ENCODE measurements around the gene INAVA.

The INAVA gene

GRCh38 chr1:200916152-200916551, 21.5 kb downstream of the INAVA start:
- DNase-seq (no peak), ATAC-seq (ENCODE audit: insufficient read depth, low read depth) (no peak)
- Histone ChIP-seq H3K4me2 (ENCODE audit: insufficient read depth, low read length) (no peak overlapping the region), H3K4me1 (ENCODE audit: insufficient read depth, low read length) (no peaks in the 10 kb centered on the region), H3K9me3 (ENCODE audit: insufficient read depth, low read length, severe bottlenecking) (no peaks in the 10 kb centered on the region), H3K36me3 (ENCODE audit: insufficient read depth, low read length) (no peaks in the 10 kb centered on the region), H3K9ac (ENCODE audit: low read depth, low read length) (no peak overlapping the region), H3K79me2 (ENCODE audit: insufficient read depth, low read length) (no peaks in the 10 kb centered on the region), H3K4me3 (ENCODE audit: low read depth in 1 of 2, low read length in 2 of 2) (no peak overlapping the region), H4K20me1 (ENCODE audit: insufficient read depth, low read length) (no peaks in the 10 kb centered on the region; the same call in 1 of the 2 replicates), H2AFZ (ENCODE audit: low read depth, low read length) (no peak overlapping the region), H3K27me3 (ENCODE audit: insufficient read depth, low read length, poor library complexity) (no peaks in the 10 kb centered on the region), H3K27ac (ENCODE audit: low read length) (no peak overlapping the region)
- TF ChIP-seq EZH2 (IDR thresholded peaks at IDR 0.05; ENCODE audit: borderline replicate concordance, low read depth, low read length, severe bottlenecking) = no peak
- no peak for TF ChIP-seq CTCF (IDR thresholded peaks at IDR 0.05; ENCODE audit: borderline replicate concordance, extremely low read depth, low read length, poor library complexity, severe bottlenecking)

GRCh38 chr1:200916681-200917080, 22.0 kb downstream of the INAVA start:
- Histone ChIP-seq H3K9me3 (ENCODE audit: insufficient read depth, low read length, severe bottlenecking) (no peaks in the 10 kb centered on the region), H3K79me2 (ENCODE audit: insufficient read depth, low read length) (no peaks in the 10 kb centered on the region), H3K27me3 (ENCODE audit: insufficient read depth, low read length, poor library complexity) (no peaks in the 10 kb centered on the region), H3K27ac (ENCODE audit: low read length) (no peak overlapping the region), H3K4me1 (ENCODE audit: insufficient read depth, low read length) (no peaks in the 10 kb centered on the region), H2AFZ (ENCODE audit: low read depth, low read length) (no peak overlapping the region), H3K9ac (ENCODE audit: low read depth, low read length) (no peak overlapping the region), H4K20me1 (ENCODE audit: insufficient read depth, low read length) (no peaks in the 10 kb centered on the region; the same call in 1 of the 2 replicates), H3K4me3 (ENCODE audit: low read depth in 1 of 2, low read length in 2 of 2) (no peak overlapping the region), H3K4me2 (ENCODE audit: insufficient read depth, low read length) (no peak overlapping the region), H3K36me3 (ENCODE audit: insufficient read depth, low read length) (no peaks in the 10 kb centered on the region)
- DNase-seq (no peak), ATAC-seq (ENCODE audit: insufficient read depth, low read depth) (no peak)
- TF ChIP-seq EZH2 (IDR thresholded peaks at IDR 0.05; ENCODE audit: borderline replicate concordance, low read depth, low read length, severe bottlenecking) (no peak), CTCF (IDR thresholded peaks at IDR 0.05; ENCODE audit: borderline replicate concordance, extremely low read depth, low read length, poor library complexity, severe bottlenecking) (no peak)

- H3K4me3 ChIP-seq (ENCODE audit: low read depth in 1 of 2, low read length in 2 of 2) = no peak overlapping the region
- H3K4me2 ChIP-seq (ENCODE audit: insufficient read depth, low read length) = no peak overlapping the region
- H3K36me3 ChIP-seq (ENCODE audit: insufficient read depth, low read length) = no peaks in the 10 kb centered on the region
- H2AFZ ChIP-seq (ENCODE audit: low read depth, low read length) = no peak overlapping the region
- TF ChIP-seq EZH2 (IDR thresholded peaks at IDR 0.05; ENCODE audit: borderline replicate concordance, low read depth, low read length, severe bottlenecking) = no peak
- TF ChIP-seq CTCF (IDR thresholded peaks at IDR 0.05; ENCODE audit: borderline replicate concordance, extremely low read depth, low read length, poor library complexity, severe bottlenecking) = no peak
- no peaks in the 10 kb centered on the region for H3K4me1 ChIP-seq (ENCODE audit: insufficient read depth, low read length)
- H3K79me2 ChIP-seq (ENCODE audit: insufficient read depth, low read length) = no peaks in the 10 kb centered on the region
- no peak overlapping the region for H3K9ac ChIP-seq (ENCODE audit: low read depth, low read length)
- no peaks in the 10 kb centered on the region for H3K27me3 ChIP-seq (ENCODE audit: insufficient read depth, low read length, poor library complexity)
- H4K20me1 ChIP-seq (ENCODE audit: insufficient read depth, low read length) = no peaks in the 10 kb centered on the region; the same call in 1 of the 2 replicates
- ATAC-seq (ENCODE audit: insufficient read depth, low read depth) (peak; percentile 62), DNase-seq (peak; percentile 28)
- no peaks in the 10 kb centered on the region for H3K9me3 ChIP-seq (ENCODE audit: insufficient read depth, low read length, severe bottlenecking)
- no peak overlapping the region for H3K27ac ChIP-seq (ENCODE audit: low read length)
Observed at GRCh38 chr1:200917291-200917817, 22.7 kb downstream of the INAVA start.

All from DND-41 (cell line).